GM12864 (cell line): ENCODE data around the gene SNUPN.

Experiments
- DNase-seq: peaks from one replicate; pipeline ENCODE4 v3.0.0-alpha.2; 2011; ENCODE audit warnings: low read depth
- H3K4me3 ChIP-seq: 2 replicates; pipeline ENCODE4 v1.5.1; 2011; ENCODE audit warnings: mild to moderate bottlenecking, low read depth, low read length, control low read depth
- TF ChIP-seq, protein P1 (sequence below): IDR thresholded peaks from 2 replicates; pipeline ENCODE4 v1.5.1; 2011; ENCODE audit warnings: low read depth, mild to moderate bottlenecking, moderate library complexity, low read length, control low read depth, inconsistent platforms; ENCODE audit errors: missing control alignments

Gene SNUPN

DNA sequence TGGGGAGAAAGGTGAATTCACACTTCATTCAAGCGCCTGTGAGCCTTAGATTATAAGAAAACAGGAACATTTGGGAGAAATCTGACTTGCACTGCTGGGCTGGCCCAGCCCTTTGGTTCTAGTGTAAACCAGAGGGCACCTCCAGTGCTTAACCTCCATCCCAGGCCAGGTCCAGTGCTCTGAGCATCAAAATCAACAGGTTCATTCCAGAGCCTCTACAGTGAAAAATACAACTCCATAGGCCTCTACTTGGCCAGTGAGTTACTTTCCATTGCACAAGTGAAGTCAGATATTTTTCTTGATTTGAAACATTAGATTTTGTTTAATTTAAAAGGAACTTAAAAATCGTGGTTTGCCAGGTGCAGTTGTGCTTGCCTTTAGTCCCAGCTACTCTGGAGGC lies 3.0 kb downstream of the SNUPN start:
- TF ChIP-seq, protein P1, sequence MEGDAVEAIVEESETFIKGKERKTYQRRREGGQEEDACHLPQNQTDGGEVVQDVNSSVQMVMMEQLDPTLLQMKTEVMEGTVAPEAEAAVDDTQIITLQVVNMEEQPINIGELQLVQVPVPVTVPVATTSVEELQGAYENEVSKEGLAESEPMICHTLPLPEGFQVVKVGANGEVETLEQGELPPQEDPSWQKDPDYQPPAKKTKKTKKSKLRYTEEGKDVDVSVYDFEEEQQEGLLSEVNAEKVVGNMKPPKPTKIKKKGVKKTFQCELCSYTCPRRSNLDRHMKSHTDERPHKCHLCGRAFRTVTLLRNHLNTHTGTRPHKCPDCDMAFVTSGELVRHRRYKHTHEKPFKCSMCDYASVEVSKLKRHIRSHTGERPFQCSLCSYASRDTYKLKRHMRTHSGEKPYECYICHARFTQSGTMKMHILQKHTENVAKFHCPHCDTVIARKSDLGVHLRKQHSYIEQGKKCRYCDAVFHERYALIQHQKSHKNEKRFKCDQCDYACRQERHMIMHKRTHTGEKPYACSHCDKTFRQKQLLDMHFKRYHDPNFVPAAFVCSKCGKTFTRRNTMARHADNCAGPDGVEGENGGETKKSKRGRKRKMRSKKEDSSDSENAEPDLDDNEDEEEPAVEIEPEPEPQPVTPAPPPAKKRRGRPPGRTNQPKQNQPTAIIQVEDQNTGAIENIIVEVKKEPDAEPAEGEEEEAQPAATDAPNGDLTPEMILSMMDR: no peak
- no peak for DNase-seq
- H3K4me3 ChIP-seq: no peak overlapping the region

DNA sequence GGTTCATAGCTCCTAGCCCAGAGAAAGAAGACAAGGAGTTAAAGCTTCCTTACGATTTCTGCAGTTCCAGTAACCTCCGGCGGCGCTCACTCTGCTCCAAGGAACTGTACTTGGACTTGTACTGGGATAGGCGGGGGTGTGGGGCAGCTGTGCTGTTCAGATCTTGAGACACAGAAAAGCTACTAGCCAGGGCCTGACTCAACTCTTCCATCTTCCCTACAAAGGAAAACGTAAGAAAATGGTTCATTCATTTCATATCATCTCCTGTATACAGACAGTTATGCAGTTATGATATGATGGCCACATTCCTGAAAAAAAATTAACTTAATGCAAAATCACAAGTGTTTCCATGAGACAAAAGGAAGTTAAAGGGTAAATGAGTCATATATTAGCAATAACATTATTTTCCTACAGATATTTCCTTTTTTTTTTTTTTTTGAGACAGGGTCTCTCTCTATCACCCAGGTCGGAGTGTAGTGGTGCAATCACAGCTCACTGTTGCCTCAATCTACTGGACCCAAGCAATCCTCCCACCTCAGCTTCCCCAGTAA lies 4.6 kb downstream of the SNUPN start:
- no peak overlapping the region for H3K4me3 ChIP-seq
- TF ChIP-seq, protein P1: no peak
- DNase-seq: no peak

DNA sequence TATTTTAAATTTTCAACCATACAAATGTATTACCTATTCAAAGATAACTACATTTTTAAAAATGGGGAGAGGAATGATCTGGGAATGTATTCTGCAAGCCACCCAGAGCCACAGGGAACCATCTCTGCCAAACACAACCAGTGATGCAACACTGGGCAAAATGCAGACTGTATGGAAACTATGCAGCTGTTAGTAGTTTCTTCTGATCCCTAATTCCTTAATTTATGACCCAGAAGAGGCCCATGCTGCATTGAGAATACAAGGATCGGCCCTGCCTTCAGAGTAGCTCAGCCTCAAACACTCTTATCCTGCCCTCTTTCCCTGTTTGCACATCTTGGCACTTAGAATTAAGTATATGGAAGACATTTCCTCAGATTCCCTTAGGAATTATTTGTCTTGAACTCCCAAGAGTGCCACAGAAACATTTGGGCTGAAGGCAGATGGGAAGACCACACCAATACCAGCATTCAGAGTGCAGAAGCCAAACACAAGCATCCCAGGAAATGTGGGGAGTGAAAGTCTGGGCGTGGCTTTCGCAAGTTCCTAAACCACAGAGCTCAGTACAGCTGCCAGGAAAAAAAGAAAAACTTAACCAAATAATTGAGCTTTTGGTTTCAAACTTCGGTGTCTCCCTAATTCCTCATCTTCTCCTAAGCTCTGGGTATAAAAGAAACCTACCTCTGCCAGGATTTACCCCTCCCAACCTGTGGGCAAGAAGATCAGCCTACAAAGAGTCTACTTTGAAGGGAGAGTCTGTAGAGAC lies 5.3 kb downstream of the SNUPN start:
- DNase-seq: no peak
- TF ChIP-seq, protein P1: no peak
- H3K4me3 ChIP-seq: no peak overlapping the region

DNA sequence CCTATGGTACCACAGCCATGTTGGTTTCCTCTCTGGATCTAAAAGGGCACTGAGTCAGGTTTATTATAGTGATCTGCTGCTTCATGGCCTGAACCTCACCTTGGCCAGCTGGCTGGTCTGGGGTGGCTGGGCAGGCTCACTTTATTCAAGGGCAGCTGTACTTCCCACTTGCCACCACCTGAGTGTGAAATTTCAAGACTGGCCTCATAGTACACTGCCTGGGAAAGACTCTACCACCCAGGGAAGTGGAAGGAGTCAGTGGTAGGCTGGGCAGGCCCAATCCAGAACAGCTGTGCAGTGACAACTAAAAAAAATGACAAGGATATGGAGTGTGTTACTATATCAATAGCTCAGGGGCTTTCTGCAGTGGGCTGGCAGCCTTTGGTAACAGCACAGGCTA lies 8.8 kb downstream of the SNUPN start:
- no peak overlapping the region for H3K4me3 ChIP-seq
- TF ChIP-seq, protein P1: no peak
- DNase-seq: no peak

DNA sequence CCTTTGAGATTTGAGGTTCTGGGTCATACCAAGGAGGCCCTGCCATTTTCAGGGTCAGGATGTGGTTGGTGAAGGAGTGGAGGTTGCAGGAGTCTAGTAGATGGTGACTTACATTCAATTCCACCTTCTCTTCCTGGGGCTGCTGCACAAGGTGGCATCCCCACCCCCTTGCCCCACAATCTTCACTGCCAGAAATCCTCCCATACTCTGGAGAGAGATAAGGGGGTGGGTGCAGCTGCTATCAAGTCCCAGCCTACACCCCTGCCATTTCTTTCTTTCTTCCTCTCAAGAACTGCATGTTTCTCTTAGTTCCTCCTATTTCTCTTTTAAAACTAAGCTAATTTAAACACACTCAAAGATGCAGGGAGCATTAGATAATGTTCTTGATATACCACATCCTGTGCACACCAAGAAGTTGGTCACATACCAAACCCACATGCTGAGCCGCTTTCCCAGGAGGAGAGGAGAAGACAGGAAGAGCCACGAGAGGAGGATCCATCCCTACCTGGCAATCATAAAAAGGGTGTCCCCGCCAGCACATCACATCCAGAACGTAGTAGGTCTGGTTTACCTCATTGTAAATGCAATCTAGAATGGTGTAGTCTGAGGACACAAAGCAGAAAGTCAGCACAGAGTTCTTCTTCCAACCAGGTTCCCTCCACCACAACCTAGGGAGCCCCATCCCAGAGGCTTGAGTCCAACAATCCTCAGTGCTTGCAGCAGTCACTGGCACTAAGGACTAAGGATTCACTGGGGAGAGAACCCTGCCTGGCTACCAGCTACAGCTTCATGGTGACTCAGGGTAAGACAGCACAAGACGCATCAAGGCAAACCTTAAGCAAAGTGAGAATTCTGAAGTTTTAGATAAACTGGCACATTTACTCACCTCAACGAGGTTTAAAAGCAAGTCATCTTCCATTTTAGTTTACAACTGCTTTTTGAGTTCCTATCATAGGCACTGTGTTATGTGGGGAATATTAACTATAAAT lies 18.5 kb downstream of the SNUPN start:
- DNase-seq: no peak
- TF ChIP-seq, protein P1: no peak
- H3K4me3 ChIP-seq: no peak overlapping the region

DNA sequence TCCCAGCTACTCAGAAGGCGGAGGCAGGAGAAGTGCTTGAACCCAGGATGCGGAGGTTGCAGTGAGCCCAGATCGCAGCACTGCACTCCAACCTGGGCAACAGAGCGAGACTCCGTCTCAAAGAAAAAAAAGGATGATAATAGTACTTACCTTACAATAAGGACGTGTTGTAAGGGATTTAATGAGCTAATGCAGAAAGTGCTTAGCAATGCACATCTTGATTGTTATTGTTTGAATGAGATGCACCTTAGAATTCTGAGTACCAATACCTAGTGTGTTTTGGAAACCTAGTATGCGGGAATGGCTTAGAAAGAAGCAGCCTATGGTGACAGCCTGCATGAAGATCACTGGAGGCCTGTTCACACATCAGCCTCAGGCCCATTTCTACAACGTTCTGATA lies 19.5 kb downstream of the SNUPN start:
- TF ChIP-seq, protein P1: no peak
- DNase-seq: no peak
- H3K4me3 ChIP-seq: no peak overlapping the region
